GM12873 (cell line): Measurements from ENCODE around the gene TEX9.

ENCODE experiments used
- TF ChIP-seq, protein P1 (sequence below): IDR thresholded peaks from 2 replicates; pipeline ENCODE4 v1.5.1; 2012; ENCODE audit warnings: low read depth, mild to moderate bottlenecking, moderate library complexity, low read length, control low read depth; ENCODE audit not compliant: insufficient read depth; ENCODE audit errors: missing control alignments

Gene TEX9

DNA sequence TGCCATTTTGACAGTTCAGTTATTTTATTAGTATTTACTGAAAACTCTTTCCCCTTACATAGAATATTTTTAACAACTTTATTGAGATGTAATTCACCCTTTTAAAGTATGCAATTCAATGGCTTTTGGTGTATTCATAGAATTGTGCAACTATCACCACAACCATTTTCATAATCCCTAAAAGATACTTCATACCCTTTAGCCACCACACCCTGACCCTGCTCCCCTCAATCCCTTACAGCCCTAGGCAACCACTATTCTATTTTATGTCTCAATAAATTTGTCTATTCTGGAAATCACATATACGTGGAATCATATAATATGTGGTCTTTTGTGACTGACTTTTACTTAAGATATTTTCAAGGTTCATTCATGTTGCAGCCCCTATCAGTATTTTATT is 29.7 kb downstream of the TEX9 start:
- TF ChIP-seq, protein P1, sequence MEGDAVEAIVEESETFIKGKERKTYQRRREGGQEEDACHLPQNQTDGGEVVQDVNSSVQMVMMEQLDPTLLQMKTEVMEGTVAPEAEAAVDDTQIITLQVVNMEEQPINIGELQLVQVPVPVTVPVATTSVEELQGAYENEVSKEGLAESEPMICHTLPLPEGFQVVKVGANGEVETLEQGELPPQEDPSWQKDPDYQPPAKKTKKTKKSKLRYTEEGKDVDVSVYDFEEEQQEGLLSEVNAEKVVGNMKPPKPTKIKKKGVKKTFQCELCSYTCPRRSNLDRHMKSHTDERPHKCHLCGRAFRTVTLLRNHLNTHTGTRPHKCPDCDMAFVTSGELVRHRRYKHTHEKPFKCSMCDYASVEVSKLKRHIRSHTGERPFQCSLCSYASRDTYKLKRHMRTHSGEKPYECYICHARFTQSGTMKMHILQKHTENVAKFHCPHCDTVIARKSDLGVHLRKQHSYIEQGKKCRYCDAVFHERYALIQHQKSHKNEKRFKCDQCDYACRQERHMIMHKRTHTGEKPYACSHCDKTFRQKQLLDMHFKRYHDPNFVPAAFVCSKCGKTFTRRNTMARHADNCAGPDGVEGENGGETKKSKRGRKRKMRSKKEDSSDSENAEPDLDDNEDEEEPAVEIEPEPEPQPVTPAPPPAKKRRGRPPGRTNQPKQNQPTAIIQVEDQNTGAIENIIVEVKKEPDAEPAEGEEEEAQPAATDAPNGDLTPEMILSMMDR = no peak

GRCh38 chr15:56410721-56411120 is 45.5 kb downstream of the TEX9 start:
- TF ChIP-seq, protein P1 = no peak

DNA sequence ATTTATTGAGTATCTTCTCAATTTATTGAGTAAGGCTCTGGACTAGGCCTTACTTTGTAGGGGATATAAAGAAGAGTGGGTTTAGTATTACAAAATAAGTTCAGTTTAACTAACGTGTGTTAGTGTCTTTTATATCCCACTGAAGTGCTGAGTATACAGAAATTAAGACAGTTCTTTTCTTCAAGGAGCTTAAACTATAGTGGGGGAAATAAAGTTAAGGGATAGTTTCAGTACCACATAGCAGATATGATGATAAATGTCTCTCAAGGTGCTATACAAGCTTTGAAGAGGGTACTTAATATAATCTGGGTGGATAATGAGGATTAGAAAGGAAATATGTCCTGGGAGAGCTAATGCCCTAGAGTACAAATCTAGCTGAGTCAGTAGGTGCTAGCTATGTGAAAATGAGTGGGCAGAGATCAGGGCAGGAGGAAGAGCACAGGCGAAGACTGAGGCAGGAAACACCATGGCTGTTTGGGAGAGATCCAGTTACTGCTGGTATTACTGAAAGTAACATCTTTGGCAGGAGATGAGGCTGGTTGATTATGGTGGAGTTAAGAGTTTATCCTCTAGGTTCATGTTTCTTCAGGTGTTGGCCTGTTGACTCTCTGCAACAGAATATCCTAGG is 46.0 kb downstream of the TEX9 start:
- TF ChIP-seq, protein P1 = no peak

GRCh38 chr15:56425276-56425675 is 60.0 kb downstream of the TEX9 start:
- TF ChIP-seq, protein P1 = no peak

- TF ChIP-seq, protein P1 = no peak
Observed at GRCh38 chr15:56425976-56426375, 60.8 kb downstream of the TEX9 start.

GRCh38 chr15:56428821-56429458 is 63.7 kb downstream of the TEX9 start:
- TF ChIP-seq, protein P1 = peak; percentile 50

DNA sequence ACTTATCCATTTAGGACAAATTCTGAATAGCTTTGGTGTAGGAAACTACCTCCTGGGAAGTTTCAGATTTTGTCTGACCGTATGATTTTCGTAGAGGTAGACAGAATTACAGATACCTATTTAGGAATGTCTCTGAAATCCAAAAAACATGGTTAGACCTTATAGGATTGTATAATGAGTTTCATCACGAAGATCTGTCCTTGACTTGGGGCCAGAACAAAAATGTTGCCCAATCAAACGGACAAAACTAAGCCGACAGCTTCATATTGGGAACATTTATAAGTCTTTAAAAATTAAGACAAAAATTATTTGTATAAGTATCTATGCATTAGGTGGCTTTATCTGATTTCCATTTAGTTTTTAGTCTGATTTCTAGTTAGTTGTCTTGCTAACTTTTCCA is 67.1 kb downstream of the TEX9 start:
- TF ChIP-seq, protein P1 = no peak
